ENCODE data around the gene RALB. TPM values are rescaled to one million over a fixed set of nuclear protein-coding genes. Genes with fewer than 3 reads are reported as not detected.

RALB gene
- total and polyA plus RNA-seq, 2 donors (not counting 1 experiment from before 2014, with no cell fraction given): 58.3 to 73.9 TPM

GRCh38 chr2:120261387-120262006, 8.8 kb downstream of the RALB start:
- Histone ChIP-seq H4K20me1 (ENCODE audit: control insufficient read depth, extremely low read depth, insufficient read depth, low read length) (no peaks in the 10 kb centered on the region), H3K79me2 (ENCODE audit: control insufficient read depth, insufficient read depth, low read length) (peaks cover 67% of the 10 kb centered on the region), H3K9me3 (ENCODE audit: control insufficient read depth, insufficient read depth, low read depth, low read length) (no peaks in the 10 kb centered on the region), H3K4me3 (replicated peaks in 1 of 4; ENCODE audit: control extremely low read depth in 1 of 4, insufficient read depth in 1 of 4, low read depth in 3 of 4, low read length in 4 of 4) (no peak overlapping the region), H3K4me2 (ENCODE audit: extremely low read depth, insufficient read depth, low read length) (no peak overlapping the region), H3K4me1 (ENCODE audit: control insufficient read depth, extremely low read depth, insufficient read depth, low read length) (peaks cover 2% of the 10 kb centered on the region), H3K27ac (ENCODE audit: insufficient read depth, low read length) (no peak overlapping the region), H3K27me3 (ENCODE audit: control insufficient read depth, insufficient read depth, low read length) (no peaks in the 10 kb centered on the region), H3K36me3 (ENCODE audit: control insufficient read depth, insufficient read depth, low read length) (no peaks in the 10 kb centered on the region), H3K9ac (ENCODE audit: insufficient read depth, low read length) (no peak overlapping the region), H2AFZ (ENCODE audit: low read length) (no peak overlapping the region)
- DNase-seq (ENCODE audit: low read depth in 2 of 2): no peak
- TF ChIP-seq EZH2 (IDR thresholded peaks at IDR 0.05; ENCODE audit: low read length, missing control alignments): no peak
- TF ChIP-seq CTCF (conservative IDR thresholded peaks at IDR 0.05 in 1 of 2, IDR thresholded peaks at IDR 0.05 in 1 of 2; ENCODE audit: low read depth in 1 of 2, low read length in 2 of 2): no peak

GRCh38 chr2:120262150-120262549, 9.5 kb downstream of the RALB start:
- H4K20me1 ChIP-seq (ENCODE audit: control insufficient read depth, extremely low read depth, insufficient read depth, low read length): no peaks in the 10 kb centered on the region
- no peaks in the 10 kb centered on the region for H3K36me3 ChIP-seq (ENCODE audit: control insufficient read depth, insufficient read depth, low read length)
- no peak for DNase-seq (ENCODE audit: low read depth in 2 of 2)
- peaks cover 2% of the 10 kb centered on the region for H3K4me1 ChIP-seq (ENCODE audit: control insufficient read depth, extremely low read depth, insufficient read depth, low read length)
- H3K27ac ChIP-seq (ENCODE audit: insufficient read depth, low read length): no peak overlapping the region
- H3K9ac ChIP-seq (ENCODE audit: insufficient read depth, low read length): no peak overlapping the region
- H3K4me3 ChIP-seq (replicated peaks in 1 of 4; ENCODE audit: control extremely low read depth in 1 of 4, insufficient read depth in 1 of 4, low read depth in 3 of 4, low read length in 4 of 4): no peak overlapping the region
- no peak overlapping the region for H3K4me2 ChIP-seq (ENCODE audit: extremely low read depth, insufficient read depth, low read length)
- no peak overlapping the region for H2AFZ ChIP-seq (ENCODE audit: low read length)
- H3K27me3 ChIP-seq (ENCODE audit: control insufficient read depth, insufficient read depth, low read length): no peaks in the 10 kb centered on the region
- TF ChIP-seq CTCF (conservative IDR thresholded peaks at IDR 0.05 in 1 of 2, IDR thresholded peaks at IDR 0.05 in 1 of 2; ENCODE audit: low read depth in 1 of 2, low read length in 2 of 2) (no peak), EZH2 (IDR thresholded peaks at IDR 0.05; ENCODE audit: low read length, missing control alignments) (no peak)
- peaks cover 68% of the 10 kb centered on the region for H3K79me2 ChIP-seq (ENCODE audit: control insufficient read depth, insufficient read depth, low read length)
- H3K9me3 ChIP-seq (ENCODE audit: control insufficient read depth, insufficient read depth, low read depth, low read length): no peaks in the 10 kb centered on the region

GRCh38 chr2:120262761-120263428, 10.2 kb downstream of the RALB start:
- Histone ChIP-seq H3K9me3 (ENCODE audit: control insufficient read depth, insufficient read depth, low read depth, low read length) (no peaks in the 10 kb centered on the region), H3K79me2 (ENCODE audit: control insufficient read depth, insufficient read depth, low read length) (peaks cover 64% of the 10 kb centered on the region), H3K4me1 (ENCODE audit: control insufficient read depth, extremely low read depth, insufficient read depth, low read length) (peaks cover 2% of the 10 kb centered on the region), H3K27me3 (ENCODE audit: control insufficient read depth, insufficient read depth, low read length) (no peaks in the 10 kb centered on the region), H3K36me3 (ENCODE audit: control insufficient read depth, insufficient read depth, low read length) (no peaks in the 10 kb centered on the region), H3K4me3 (replicated peaks in 1 of 4; ENCODE audit: control extremely low read depth in 1 of 4, insufficient read depth in 1 of 4, low read depth in 3 of 4, low read length in 4 of 4) (no peak overlapping the region), H3K9ac (ENCODE audit: insufficient read depth, low read length) (no peak overlapping the region), H2AFZ (ENCODE audit: low read length) (no peak overlapping the region), H3K27ac (ENCODE audit: insufficient read depth, low read length) (no peak overlapping the region), H3K4me2 (ENCODE audit: extremely low read depth, insufficient read depth, low read length) (no peak overlapping the region), H4K20me1 (ENCODE audit: control insufficient read depth, extremely low read depth, insufficient read depth, low read length) (no peaks in the 10 kb centered on the region)
- DNase-seq (ENCODE audit: low read depth in 2 of 2): peak in 1 of 2 donors; percentile 77
- TF ChIP-seq CTCF (conservative IDR thresholded peaks at IDR 0.05 in 1 of 2, IDR thresholded peaks at IDR 0.05 in 1 of 2; ENCODE audit: low read depth in 1 of 2, low read length in 2 of 2) (no peak), EZH2 (IDR thresholded peaks at IDR 0.05; ENCODE audit: low read length, missing control alignments) (no peak)
